Endothelial cell of umbilical vein (primary cell): ENCODE results near the gene RUSF1. TPM values are rescaled to one million over a fixed set of nuclear protein-coding genes. Genes with fewer than 3 reads are reported as not detected.

Source experiments
- BruUV-seq: library from RNA; stranded (reverse); fragments of 400-500 nt; replicated peaks from 2 replicates; lab custom pipeline; 2021; lab: Mats Ljungman, UMichigan
- CTCF ChIA-PET: fragments of 300-600, 350-600 bp; sonication (Branson Sonifier 250); formaldehyde crosslinking; loops from one replicate; lab custom pipeline; 2021; ENCODE audit warnings: antibody characterized with exemption, inconsistent platforms; lab: Charles Lee
- POLR2A ChIA-PET: fragments of 300-600, 350-600 bp; sonication (Branson Sonifier 250); formaldehyde crosslinking; loops from one replicate; lab custom pipeline; 2021; ENCODE audit warnings: antibody characterized with exemption, inconsistent platforms; lab: Charles Lee
- DNase-seq: peaks from one replicate; pipeline ENCODE4 v3.0.0-alpha.2; 2011; ENCODE audit warnings: low read depth, low spot score
- FAIRE-seq: peaks from 2 replicates; lab custom pipeline; 2011; peaks lifted over from hg19 to GRCh38; lab: Jason Lieb, UNC
- H2AFZ ChIP-seq: 2 replicates; pipeline ENCODE4 v1.6.0; 2012; ENCODE audit warnings: low read depth, low read length, control low read depth, inconsistent platforms
- H3K27ac ChIP-seq: 2 replicates; pipeline ENCODE4 v1.5.1; 2011; ENCODE audit warnings: low read depth, mild to moderate bottlenecking, control low read depth, low read length, moderate library complexity; ENCODE audit not compliant: insufficient read depth
- H3K27me3 ChIP-seq, 2 experiments: 2 replicates each; pipeline versions ENCODE4 v1.6.0 to v1.6.1; 2011; ENCODE audit warnings: low read length in 2 of 2, mixed read lengths in 1 of 2; ENCODE audit not compliant: control insufficient read depth in 2 of 2, insufficient read depth in 2 of 2
- H3K36me3 ChIP-seq, 2 experiments: 2 replicates in 1 of 2; 3 replicates in 1 of 2; pipeline ENCODE4 v1.5.1; 2011; ENCODE audit warnings: low read length in 2 of 2, mild to moderate bottlenecking in 1 of 2, moderate library complexity in 1 of 2; ENCODE audit not compliant: control insufficient read depth in 2 of 2, insufficient read depth in 2 of 2; ENCODE audit errors: extremely low read depth in 1 of 2
- H3K4me1 ChIP-seq: 3 replicates; pipeline ENCODE4 v1.5.1; 2011; ENCODE audit warnings: mild to moderate bottlenecking, low read length; ENCODE audit not compliant: control insufficient read depth, insufficient read depth; ENCODE audit errors: extremely low read depth
- H3K4me2 ChIP-seq: 2 replicates; pipeline ENCODE4 v1.6.1; 2011; ENCODE audit warnings: low read length, control low read depth, mixed read lengths; ENCODE audit not compliant: insufficient read depth
- H3K4me3 ChIP-seq, 3 experiments: fragments of 200-600 bp in 1 of 3; sonication (generic), shearing (Covaris generic) in 1 of 3; replicated peaks in 1 of 3; 2 replicates each; pipeline ENCODE4 v1.5.1; 2011 to 2016; ENCODE audit warnings: control low read depth in 3 of 3, low read length in 3 of 3, mild to moderate bottlenecking in 2 of 3, inconsistent platforms in 1 of 3, low read depth in 1 of 3, moderate library complexity in 1 of 3; ENCODE audit not compliant: insufficient read depth in 1 of 3
- H3K79me2 ChIP-seq: 2 replicates; pipeline ENCODE4 v1.6.0; 2012; ENCODE audit warnings: low read length, inconsistent platforms; ENCODE audit not compliant: control insufficient read depth, insufficient read depth
- H3K9ac ChIP-seq: replicated peaks from 2 replicates; pipeline ENCODE3; 2011; ENCODE audit warnings: low read length, control low read depth; ENCODE audit not compliant: insufficient read depth; ENCODE audit errors: extremely low read depth
- H3K9me1 ChIP-seq: replicated peaks from 3 replicates; pipeline ENCODE4 v1.6.0; 2011; ENCODE audit warnings: mild to moderate bottlenecking, low read length; ENCODE audit not compliant: control insufficient read depth, insufficient read depth; ENCODE audit errors: extremely low read depth
- H3K9me3 ChIP-seq: replicated peaks from 2 replicates; pipeline ENCODE4 v1.5.1; 2012; ENCODE audit warnings: low read length, inconsistent platforms; ENCODE audit not compliant: control insufficient read depth, insufficient read depth
- H4K20me1 ChIP-seq: replicated peaks from 2 replicates; pipeline ENCODE3; 2011; ENCODE audit warnings: mild to moderate bottlenecking, low read length; ENCODE audit not compliant: control insufficient read depth, insufficient read depth; ENCODE audit errors: extremely low read depth
- EZH2 ChIP-seq: IDR thresholded peaks from 2 replicates; pipeline ENCODE4 v1.6.1; 2012; ENCODE audit warnings: borderline replicate concordance, low read depth, mild to moderate bottlenecking, moderate library complexity, low read length, inconsistent platforms; ENCODE audit not compliant: severe bottlenecking
- FOS ChIP-seq: IDR thresholded peaks from 2 replicates; pipeline ENCODE4 v1.6.1; 2011; ENCODE audit warnings: mild to moderate bottlenecking, low read length, moderate library complexity, borderline replicate concordance; ENCODE audit not compliant: insufficient read depth
- GATA2 ChIP-seq: IDR thresholded peaks from 2 replicates; pipeline ENCODE4 v1.7.0; 2011; ENCODE audit warnings: low read depth, mild to moderate bottlenecking, moderate library complexity, mixed read lengths, low read length; ENCODE audit not compliant: insufficient read length, insufficient read depth
- JUN ChIP-seq: IDR thresholded peaks from 2 replicates; pipeline ENCODE4 v1.6.1; 2011; ENCODE audit warnings: borderline replicate concordance, low read depth; ENCODE audit not compliant: insufficient read length, insufficient read depth
- MYC ChIP-seq: IDR thresholded peaks from one replicate; pipeline ENCODE4 v1.6.1; 2011; ENCODE audit warnings: mild to moderate bottlenecking, low read depth, low read length
- POLR2A ChIP-seq: IDR thresholded peaks from 2 replicates; pipeline ENCODE4 v1.6.1; 2012; ENCODE audit warnings: low read depth, mild to moderate bottlenecking, control low read depth, low read length
- POLR2AphosphoS5 ChIP-seq: IDR thresholded peaks from 2 replicates; pipeline ENCODE4 v1.6.1; 2012; ENCODE audit warnings: low read depth, mild to moderate bottlenecking, control low read depth, low read length, moderate library complexity; ENCODE audit not compliant: insufficient read depth
- dilution Hi-C: fragments of 300-500 bp; cut with MboI; formaldehyde crosslinking; loops from one replicate; pipeline ENCODE4 v1.15.0; 2019; ENCODE audit warnings: low sequenced_read_pairs; ENCODE audit not compliant: extremely low pct_ligation_motif_present
- intact Hi-C: fragments of 100-400 bp; cut with micrococcal nuclease; formaldehyde crosslinking; loops from one replicate; pipeline ENCODE4 v1.10.0; 2022
- polyA plus RNA-seq, 4 experiments: library from polyadenylated mRNA; depleted of rRNA in 3 of 4; stranded (reverse) in 3 of 4; unstranded in 1 of 4; fragments of >200 nt; gene quantifications; 2 replicates each; pipeline versions ENCODE4 v1.2.1 to v1.2.3, GENCODE V29; 2011 to 2012; ENCODE audit warnings: missing spikeins in 1 of 4
- total RNA-seq: library from RNA; stranded (reverse); gene quantifications from 2 replicates; pipeline ENCODE4 v1.2.3, GENCODE V29; 2021
- TF ChIP-seq, protein P1 (sequence below), 2 donors: IDR thresholded peaks; 1 replicate in 1 of 2; 2 replicates in 1 of 2; pipeline ENCODE4 v1.5.1; 2011; ENCODE audit warnings: low read length in 2 of 2, mild to moderate bottlenecking in 2 of 2, moderate library complexity in 2 of 2, control low read depth in 1 of 2, inconsistent platforms in 1 of 2, low read depth in 1 of 2; ENCODE audit not compliant: insufficient read depth in 1 of 2; ENCODE audit errors: extremely low read depth in 1 of 2
- TF ChIP-seq, protein P2 (sequence below): IDR thresholded peaks from 2 replicates; pipeline ENCODE4 v1.6.1; 2011; ENCODE audit not compliant: insufficient read depth, insufficient read length

Gene RUSF1
- total and polyA plus RNA-seq, 2 donors (not counting 3 experiments of a cell fraction or from before 2014, with no cell fraction given) = 36.4 to 40.3 TPM

DNA sequence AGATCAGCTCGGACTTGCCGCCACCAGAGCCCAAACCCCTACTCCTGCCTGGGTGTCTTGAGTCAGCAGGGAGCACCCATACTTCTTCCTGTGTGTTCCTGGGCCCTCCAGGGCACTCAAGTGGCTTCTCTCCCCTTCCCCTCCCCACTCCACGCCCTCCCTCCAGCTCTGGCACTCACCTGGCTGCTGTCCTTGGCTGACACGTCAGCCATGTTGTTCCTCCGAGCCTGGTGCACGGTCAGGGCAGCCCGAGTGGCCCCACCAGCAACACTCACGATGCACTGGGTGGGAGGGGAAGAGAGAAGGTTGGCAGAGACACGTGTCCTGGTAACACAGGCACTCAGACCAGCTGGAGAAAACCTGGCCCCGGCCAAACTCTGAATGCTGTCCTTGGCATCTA lies 11.5 kb downstream of the RUSF1 start:
- CTCF ChIA-PET = interaction anchor here (1.3 kb wide), 1 partner anchor 24 kb away, joined by 3 read pairs; no protein-coding TSS in a partner anchor
- Histone ChIP-seq H3K4me2 (no peak overlapping the region), H3K4me1 (no peaks in the 10 kb centered on the region), H3K9me3 (no peaks in the 10 kb centered on the region), H3K9ac (no peak overlapping the region), H3K79me2 (no peaks in the 10 kb centered on the region), H4K20me1 (no peaks in the 10 kb centered on the region), H3K4me3 (no peak overlapping the region), H3K27ac (no peak overlapping the region), H2AFZ (no peak overlapping the region), H3K36me3 (peaks cover 8 to 20% of the 10 kb centered on the region in 2 experiments), H3K27me3 (no peaks in the 10 kb centered on the region), H3K9me1 (no peaks in the 10 kb centered on the region)
- dilution Hi-C loops (no loop called here), intact Hi-C loops (no loop called here)
- DNase-seq (no peak), FAIRE-seq (no peak)
- BruUV-seq = no TSS peak
- POLR2A ChIA-PET = no interaction called here
- TF ChIP-seq, protein P1, sequence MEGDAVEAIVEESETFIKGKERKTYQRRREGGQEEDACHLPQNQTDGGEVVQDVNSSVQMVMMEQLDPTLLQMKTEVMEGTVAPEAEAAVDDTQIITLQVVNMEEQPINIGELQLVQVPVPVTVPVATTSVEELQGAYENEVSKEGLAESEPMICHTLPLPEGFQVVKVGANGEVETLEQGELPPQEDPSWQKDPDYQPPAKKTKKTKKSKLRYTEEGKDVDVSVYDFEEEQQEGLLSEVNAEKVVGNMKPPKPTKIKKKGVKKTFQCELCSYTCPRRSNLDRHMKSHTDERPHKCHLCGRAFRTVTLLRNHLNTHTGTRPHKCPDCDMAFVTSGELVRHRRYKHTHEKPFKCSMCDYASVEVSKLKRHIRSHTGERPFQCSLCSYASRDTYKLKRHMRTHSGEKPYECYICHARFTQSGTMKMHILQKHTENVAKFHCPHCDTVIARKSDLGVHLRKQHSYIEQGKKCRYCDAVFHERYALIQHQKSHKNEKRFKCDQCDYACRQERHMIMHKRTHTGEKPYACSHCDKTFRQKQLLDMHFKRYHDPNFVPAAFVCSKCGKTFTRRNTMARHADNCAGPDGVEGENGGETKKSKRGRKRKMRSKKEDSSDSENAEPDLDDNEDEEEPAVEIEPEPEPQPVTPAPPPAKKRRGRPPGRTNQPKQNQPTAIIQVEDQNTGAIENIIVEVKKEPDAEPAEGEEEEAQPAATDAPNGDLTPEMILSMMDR (IDR thresholded peaks at IDR 0.05; ENCODE audit: extremely low read depth in 1 of 2, insufficient read depth in 1 of 2, low read depth in 1 of 2, low read length in 2 of 2) = no peak
- TF ChIP-seq, protein P2, sequence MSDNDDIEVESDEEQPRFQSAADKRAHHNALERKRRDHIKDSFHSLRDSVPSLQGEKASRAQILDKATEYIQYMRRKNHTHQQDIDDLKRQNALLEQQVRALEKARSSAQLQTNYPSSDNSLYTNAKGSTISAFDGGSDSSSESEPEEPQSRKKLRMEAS = no peak
- TF ChIP-seq JUN = no peak
- TF ChIP-seq POLR2AphosphoS5 = no peak
- no peak for TF ChIP-seq EZH2
- TF ChIP-seq GATA2 = no peak
- TF ChIP-seq MYC = no peak
- no peak for TF ChIP-seq POLR2A
- TF ChIP-seq FOS = no peak
